ENCODE measurements around the gene COL6A1.

DNA sequence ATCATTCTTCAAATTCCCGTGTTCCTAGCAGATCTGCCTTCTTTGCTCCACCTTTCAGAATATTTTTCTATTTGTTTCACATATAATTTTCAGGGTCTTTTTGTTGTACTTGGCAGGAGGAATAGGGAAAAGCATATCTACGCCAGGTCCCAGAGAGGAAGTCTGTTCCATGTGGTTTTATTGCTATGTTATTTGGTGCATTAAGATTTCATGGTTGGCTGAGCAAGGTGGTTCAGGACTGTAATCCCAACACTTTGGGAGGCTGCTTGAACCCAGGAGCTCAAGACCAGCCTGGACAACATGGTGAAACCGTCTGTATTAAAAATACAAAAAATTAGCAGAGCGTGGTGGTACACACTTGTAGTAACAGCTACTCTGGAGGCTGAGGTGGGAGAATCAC is 36.1 kb downstream of the COL6A1 start:
- TF ChIP-seq, protein P1, sequence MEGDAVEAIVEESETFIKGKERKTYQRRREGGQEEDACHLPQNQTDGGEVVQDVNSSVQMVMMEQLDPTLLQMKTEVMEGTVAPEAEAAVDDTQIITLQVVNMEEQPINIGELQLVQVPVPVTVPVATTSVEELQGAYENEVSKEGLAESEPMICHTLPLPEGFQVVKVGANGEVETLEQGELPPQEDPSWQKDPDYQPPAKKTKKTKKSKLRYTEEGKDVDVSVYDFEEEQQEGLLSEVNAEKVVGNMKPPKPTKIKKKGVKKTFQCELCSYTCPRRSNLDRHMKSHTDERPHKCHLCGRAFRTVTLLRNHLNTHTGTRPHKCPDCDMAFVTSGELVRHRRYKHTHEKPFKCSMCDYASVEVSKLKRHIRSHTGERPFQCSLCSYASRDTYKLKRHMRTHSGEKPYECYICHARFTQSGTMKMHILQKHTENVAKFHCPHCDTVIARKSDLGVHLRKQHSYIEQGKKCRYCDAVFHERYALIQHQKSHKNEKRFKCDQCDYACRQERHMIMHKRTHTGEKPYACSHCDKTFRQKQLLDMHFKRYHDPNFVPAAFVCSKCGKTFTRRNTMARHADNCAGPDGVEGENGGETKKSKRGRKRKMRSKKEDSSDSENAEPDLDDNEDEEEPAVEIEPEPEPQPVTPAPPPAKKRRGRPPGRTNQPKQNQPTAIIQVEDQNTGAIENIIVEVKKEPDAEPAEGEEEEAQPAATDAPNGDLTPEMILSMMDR (conservative IDR thresholded peaks at IDR 0.05; ENCODE audit: low read length), result no peak
- TF ChIP-seq EZH2phosphoT487 (IDR thresholded peaks at IDR 0.05; ENCODE audit: borderline replicate concordance, low read depth, low read length), result no peak
